GM23338 (cell line): ENCODE data around the gene FHIT.

Experiments
- EZH2 ChIP-seq: fragments of 200-600 bp; sonication (generic); IDR thresholded peaks from one replicate; pipeline ENCODE4 v1.8.0; 2017; ENCODE audit warnings: antibody characterized with exemption, mild to moderate bottlenecking, low read depth; ENCODE audit not compliant: unreplicated experiment
- JUNB ChIP-seq: IDR thresholded peaks from one replicate; pipeline ENCODE4 v1.6.1; 2016; ENCODE audit warnings: antibody characterized with exemption; ENCODE audit not compliant: unreplicated experiment
- POLR2AphosphoS5 ChIP-seq: IDR thresholded peaks from 2 replicates; pipeline ENCODE4 v1.6.1; 2016; ENCODE audit warnings: antibody characterized with exemption, low read depth
- ZNF114 ChIP-seq: fragments of 250-450 bp; sonication (Bioruptor Pico); IDR thresholded peaks from 2 replicates; pipeline ENCODE4 v1.5.0; 2020; ENCODE audit warnings: mild to moderate bottlenecking, moderate library complexity
- ZNF331 ChIP-seq: fragments of 250-450 bp; sonication (Bioruptor Pico); IDR thresholded peaks from 2 replicates; pipeline ENCODE4 v1.5.0; 2020; ENCODE audit warnings: low read depth, mild to moderate bottlenecking, moderate library complexity
- TF ChIP-seq, protein P1 (sequence below), 2 experiments: fragments of 200-600 bp in 1 of 2; sonication (generic) in 1 of 2; conservative IDR thresholded peaks; 2 replicates each; pipeline versions ENCODE4 v1.5.1 to v1.6.1; 2016 to 2017; ENCODE audit warnings: antibody characterized with exemption in 2 of 2, low read depth in 2 of 2, mild to moderate bottlenecking in 2 of 2, moderate library complexity in 1 of 2
- TF ChIP-seq, protein P2 (sequence below): IDR thresholded peaks from one replicate; pipeline ENCODE4 v1.6.1; 2018; ENCODE audit warnings: antibody characterized with exemption; ENCODE audit not compliant: unreplicated experiment

DNA sequence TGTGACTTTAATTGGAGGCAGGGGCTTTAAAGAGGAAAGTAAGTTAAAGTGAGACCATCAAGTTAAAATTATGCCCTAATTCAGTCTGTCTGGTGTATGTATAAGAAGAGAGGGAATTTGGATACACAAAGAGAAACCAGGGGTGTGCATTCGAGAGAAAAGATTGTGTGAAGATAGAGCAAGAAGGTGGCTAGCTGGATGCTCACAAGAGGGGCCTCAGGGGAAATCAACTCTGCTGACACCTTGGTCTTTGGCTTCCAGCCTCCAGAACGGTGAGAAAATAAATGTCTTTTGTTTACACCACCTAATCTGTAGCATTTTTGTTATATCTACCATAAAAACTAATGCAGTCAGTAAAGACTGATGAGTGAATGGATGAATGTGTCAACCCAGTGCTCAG lies 1294.1 kb downstream of the FHIT start:
- no peak for TF ChIP-seq POLR2AphosphoS5
- TF ChIP-seq EZH2 = no peak
- TF ChIP-seq, protein P1, sequence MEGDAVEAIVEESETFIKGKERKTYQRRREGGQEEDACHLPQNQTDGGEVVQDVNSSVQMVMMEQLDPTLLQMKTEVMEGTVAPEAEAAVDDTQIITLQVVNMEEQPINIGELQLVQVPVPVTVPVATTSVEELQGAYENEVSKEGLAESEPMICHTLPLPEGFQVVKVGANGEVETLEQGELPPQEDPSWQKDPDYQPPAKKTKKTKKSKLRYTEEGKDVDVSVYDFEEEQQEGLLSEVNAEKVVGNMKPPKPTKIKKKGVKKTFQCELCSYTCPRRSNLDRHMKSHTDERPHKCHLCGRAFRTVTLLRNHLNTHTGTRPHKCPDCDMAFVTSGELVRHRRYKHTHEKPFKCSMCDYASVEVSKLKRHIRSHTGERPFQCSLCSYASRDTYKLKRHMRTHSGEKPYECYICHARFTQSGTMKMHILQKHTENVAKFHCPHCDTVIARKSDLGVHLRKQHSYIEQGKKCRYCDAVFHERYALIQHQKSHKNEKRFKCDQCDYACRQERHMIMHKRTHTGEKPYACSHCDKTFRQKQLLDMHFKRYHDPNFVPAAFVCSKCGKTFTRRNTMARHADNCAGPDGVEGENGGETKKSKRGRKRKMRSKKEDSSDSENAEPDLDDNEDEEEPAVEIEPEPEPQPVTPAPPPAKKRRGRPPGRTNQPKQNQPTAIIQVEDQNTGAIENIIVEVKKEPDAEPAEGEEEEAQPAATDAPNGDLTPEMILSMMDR (conservative IDR thresholded peaks at IDR 0.05; ENCODE audit: low read depth in 2 of 2) = no peak
- no peak for TF ChIP-seq ZNF331 (CRISPR knock-in tag)
- TF ChIP-seq, protein P2, sequence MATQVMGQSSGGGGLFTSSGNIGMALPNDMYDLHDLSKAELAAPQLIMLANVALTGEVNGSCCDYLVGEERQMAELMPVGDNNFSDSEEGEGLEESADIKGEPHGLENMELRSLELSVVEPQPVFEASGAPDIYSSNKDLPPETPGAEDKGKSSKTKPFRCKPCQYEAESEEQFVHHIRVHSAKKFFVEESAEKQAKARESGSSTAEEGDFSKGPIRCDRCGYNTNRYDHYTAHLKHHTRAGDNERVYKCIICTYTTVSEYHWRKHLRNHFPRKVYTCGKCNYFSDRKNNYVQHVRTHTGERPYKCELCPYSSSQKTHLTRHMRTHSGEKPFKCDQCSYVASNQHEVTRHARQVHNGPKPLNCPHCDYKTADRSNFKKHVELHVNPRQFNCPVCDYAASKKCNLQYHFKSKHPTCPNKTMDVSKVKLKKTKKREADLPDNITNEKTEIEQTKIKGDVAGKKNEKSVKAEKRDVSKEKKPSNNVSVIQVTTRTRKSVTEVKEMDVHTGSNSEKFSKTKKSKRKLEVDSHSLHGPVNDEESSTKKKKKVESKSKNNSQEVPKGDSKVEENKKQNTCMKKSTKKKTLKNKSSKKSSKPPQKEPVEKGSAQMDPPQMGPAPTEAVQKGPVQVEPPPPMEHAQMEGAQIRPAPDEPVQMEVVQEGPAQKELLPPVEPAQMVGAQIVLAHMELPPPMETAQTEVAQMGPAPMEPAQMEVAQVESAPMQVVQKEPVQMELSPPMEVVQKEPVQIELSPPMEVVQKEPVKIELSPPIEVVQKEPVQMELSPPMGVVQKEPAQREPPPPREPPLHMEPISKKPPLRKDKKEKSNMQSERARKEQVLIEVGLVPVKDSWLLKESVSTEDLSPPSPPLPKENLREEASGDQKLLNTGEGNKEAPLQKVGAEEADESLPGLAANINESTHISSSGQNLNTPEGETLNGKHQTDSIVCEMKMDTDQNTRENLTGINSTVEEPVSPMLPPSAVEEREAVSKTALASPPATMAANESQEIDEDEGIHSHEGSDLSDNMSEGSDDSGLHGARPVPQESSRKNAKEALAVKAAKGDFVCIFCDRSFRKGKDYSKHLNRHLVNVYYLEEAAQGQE = no peak
- TF ChIP-seq ZNF114 (CRISPR knock-in tag) = no peak
- no peak for TF ChIP-seq JUNB
